ENCODE data around the gene FFAR1.
"Not testable (repeated sequence)": the region's sequence is repeated elsewhere in the genome, so short reads cannot be mapped to it uniquely, and the experiment has no call there.

FFAR1 gene

DNA sequence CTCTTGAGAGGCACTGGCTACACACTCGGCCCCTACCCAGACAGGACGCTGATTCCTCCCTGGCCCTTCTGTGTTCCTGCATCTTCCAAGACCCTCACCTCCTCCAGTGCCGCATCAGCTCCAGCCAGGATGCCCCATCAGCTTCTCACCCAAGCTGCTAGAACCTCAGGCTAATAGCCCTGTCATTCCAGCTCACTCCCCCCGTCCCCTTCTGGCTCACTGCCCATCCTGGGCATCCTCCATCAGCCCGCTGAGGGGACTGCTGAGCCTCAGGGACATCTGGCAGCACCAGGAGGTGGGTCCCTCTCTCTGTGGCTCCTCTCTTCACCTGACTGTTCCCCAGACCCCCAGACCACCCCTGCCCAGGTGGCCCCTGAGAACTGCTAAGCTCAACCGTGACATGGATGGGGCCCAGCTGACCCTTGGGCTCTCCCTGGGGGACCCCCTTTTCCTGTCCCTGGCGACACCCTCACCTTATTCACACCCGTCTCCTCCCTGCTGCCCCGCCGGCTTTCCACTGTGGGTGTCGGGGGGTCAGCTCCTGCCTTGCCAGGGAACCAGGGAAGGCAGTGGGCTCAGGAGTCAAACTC, 15.4 kb downstream of the FFAR1 start:
- DNase-seq, result no peak

DNA sequence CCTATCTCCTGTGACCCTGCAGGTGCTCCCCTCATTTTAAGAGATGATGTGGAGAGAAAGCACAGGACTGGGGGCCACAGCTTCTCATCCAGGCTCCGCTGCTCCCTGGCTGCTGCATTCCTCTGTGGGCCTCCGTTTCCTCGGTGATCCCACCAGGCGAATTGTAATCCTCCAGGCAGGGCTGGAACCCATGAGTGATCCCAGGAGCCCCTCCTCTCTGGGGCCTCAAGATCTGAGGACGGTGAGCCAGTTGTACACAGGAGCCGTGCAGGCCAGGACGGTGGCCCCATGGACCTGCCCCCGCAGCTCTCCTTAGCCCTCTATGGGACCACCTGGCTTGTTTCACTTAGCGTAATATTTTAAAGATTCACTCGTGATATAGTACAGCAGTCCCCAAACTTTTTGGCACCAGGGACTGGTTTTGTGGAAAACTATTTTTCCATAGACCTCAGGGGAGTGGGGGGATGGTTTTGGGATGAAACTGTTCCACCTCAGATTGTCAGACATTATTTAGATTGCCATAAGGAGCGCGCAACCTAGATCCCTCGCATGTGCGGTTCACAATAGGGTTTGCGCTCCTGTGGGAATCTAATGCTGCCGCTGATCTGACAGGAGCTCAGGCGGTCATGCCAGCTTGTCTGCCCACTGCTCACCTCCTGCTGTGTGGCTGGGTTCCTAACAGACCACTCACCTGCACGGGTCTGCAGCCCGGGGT, 16.2 kb downstream of the FFAR1 start:
- DNase-seq, result no peak

DNA sequence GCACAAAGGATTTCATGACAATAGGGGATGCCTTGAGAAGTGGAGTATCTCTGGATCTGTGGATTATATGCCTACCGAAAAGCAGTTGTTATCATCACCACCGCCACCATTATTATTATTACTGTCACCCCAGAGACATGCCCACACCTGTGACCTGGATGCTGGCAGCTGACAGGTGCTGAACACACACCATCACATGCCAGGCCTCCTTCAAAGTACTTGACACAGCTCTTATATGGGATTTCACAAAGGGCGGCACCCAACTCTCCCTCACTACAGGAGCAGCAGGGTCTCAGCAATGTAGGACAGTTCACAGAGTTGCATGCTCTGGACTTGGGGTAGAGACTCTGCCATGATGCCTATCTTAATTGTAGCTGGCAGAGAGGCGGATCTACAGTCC, 17.6 kb downstream of the FFAR1 start:
- no peak for DNase-seq

DNA sequence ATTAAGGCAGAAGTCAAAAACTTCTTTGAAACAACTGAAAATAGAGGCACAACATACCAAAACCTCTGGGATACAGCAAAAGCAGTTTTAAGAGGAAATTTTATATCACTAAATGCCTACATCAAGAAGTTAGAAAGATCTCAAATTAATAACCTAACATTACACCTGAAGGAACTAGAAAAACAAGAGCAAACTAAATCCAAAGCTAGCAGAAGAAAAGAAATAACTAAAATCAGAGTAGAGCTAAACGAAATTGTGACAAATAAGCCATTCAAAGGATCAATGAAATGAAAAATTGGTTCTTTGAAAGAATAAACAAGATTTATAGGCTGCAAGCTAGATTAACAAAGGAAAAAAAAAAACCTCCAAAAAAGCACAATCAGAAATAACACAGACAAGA, 20.7 kb downstream of the FFAR1 start:
- no peak for DNase-seq

DNA sequence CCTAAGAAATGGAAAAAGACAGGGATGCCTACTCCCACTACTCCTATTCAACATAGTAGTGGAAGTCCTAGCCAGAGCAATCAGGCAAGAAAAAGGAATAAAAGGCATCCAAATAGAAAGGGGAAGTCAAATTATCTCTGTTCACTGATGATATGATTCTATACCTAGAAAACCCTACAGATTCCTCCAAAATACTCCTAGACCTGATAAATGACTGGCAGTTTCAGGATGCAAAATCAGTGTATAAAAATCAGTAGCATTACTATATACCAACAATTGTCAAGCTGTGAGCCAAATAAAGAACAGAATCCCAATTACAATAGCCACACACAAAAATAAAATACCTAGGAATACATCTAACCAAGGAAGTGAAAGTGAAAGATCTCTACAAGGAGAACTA, 21.8 kb downstream of the FFAR1 start:
- no peak for DNase-seq

DNA sequence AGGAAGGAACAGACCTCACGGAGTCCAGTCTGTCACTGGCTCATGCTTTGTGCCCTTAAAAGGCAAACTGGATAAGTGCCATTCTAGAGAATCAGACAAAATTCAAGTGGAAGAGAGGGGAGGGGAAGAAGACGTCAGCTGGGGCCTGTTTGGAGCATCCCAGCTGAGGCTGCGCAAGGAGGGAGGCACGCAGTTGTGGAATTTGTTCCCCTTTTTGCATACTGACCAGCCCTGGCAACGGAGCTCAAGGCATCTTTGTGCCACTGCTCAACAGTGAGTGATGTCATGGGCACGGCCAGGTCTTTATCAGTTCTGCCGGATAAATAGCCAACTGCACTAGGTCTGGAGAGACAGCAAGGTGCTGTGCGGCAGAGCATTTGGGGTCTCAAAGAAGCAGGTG, 23.0 kb downstream of the FFAR1 start, which contains the start of gene GPR42:
TSS of gene GPR42 (plus strand) at position 347 of the 400 bp plus-strand sequence. CDS start 292 bp downstream, outside the sequence.
- DNase-seq, result no peak

DNA sequence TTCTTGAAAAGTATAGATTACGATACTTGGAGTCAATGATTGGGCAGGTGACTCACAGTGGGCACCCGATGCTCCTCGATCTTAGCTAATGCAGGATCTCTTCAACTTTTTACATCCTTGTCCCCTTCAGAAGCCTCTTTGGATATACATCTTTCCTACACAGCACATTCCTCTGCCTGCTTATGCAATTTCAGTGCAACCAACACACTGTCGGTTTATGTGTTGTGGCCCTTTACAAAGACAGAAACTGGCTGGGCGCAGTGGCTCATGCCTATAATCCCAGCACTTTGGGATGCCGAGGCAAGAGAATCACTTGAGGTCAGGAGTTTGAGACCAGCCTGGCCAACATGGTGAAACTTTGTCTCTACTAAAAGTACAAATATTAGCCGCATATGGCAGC, 25.8 kb downstream of the FFAR1 start:
- no peak for DNase-seq

DNA sequence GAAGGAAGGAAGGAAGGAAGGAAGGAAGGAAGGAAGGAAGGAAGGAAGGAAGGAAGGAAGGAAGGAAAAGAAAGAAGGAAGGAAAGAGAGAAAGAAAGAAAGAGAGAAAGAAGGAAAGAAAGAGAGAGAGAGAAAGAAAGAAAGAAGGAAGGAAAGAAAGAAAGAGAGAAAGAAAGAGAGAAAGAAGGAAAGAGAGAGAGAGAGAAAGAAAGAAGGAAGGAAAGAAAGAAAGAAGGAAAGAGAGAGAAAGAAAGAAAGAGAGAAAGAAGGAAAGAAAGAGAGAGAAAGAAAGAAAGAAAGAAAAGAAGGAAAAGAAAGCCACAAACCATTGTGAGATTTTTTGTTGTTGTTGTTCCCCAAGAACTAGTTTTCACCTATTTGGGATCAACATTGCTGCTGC, 26.3 kb downstream of the FFAR1 start:
- not testable (repeated sequence) for DNase-seq

DNA sequence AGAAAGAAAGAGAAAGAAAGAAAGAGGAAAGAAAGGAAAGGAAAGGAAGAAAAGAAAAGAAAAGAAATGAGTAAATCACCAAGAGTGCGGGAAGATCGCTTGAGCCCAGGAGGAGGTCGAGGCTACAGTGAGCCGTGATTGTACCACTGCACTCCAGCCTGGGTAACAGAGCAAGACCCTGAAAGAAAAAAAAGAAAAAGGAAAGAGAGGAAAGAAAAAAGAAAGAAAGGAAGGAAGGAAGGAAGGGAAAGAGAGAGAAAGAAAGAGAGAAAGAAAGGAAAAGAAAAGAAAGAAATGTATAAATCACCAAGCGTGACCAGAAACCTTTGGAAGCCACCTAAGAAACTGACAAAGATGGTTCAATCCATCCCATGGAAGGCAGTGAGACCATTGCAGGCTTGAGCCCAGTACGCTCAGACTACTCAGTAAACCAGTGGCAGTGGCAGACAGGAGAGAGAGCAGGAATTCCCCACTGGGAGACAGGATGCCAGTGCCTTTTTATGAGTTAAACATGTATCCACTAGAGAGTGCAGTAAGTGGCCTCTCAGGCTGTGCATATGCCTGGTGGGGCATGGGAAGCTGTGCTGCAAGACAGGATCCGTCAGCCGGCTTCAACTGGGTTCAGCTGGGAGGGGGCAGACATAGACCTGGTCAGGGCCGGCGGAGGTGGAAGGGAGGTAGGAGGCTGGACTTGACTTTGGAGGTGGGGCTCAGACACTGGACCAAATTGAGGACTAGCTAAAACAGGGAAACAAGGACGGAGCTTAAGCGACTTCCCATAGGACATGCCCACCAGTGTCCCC, 28.0 kb downstream of the FFAR1 start:
- DNase-seq, result no peak

DNA sequence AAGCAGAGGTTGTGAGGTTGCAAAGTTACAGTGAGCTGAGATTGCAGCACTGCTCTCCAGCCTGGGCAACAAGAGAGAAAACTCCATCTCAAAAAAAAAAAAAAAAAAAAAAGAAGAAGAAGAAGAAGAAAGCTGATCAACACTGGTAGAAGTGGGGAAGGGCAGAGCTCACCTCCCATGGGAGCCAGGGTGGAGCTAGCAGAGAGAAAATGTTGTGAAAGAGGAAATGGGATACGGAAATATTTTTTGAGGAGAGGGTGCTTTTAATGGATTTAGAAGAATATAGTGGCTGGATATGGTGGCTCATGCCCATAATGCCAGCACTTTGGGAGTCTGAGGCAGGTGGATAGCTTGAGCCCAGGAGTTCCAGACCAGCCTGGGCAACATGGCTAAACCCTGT, 30.0 kb downstream of the FFAR1 start:
- no peak for DNase-seq

DNA sequence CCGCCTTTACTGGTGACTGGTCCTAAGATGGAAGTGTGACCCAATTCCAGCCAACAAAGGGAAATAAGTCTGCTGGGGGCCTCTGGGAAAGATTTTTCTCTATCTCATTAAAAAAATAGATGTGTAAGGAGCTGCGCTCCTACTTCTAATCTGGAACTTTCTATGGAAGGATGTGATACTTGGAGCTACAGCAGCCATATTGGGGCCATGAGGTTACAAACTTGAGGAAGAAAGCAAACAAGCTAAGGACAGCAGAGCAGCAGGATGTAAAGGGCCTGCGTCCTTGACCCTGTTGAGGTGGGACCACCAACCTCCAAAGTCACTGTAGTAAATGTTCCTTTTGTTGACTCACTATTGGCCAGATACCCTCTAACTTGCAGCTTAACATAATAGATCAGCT, 30.7 kb downstream of the FFAR1 start:
- no peak for DNase-seq

DNA sequence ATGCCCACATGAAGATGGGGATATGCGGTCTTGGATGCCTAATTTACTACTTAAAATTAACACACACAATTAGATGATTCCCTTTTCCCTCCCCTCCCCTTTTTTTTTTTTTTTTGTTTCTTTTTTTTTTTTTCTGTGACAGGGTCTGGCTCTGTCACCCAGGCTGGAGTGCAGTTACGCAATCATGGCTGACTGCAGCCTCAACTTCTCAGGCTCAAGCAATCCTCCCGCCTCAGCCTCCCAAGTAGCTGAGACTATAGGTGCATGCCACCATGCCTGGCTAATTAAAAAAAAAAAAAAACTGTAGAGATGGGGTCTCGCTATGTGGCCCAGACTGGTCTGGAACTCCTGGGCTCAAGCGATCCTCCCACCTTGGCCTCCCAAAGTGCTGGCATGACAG, 31.8 kb downstream of the FFAR1 start:
- not testable (repeated sequence) for DNase-seq

DNA sequence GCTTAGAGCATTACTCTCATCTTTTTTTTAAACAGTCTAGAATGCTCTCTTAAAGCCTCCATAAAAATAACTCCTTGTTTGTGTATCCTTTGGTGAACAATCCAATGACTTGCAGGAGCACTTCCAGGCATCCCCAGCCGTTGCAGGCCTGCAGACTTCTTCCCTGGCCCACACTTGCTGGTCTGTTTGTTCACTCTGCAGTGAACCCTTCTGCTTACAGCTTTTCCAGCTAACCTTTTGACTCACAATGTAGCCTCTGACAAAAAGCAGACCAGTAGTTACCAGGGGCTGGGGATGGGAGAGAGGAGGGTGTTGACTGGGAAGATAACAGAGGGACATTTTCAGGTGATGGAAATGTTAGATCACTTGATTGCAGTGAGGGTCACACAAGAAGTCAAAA, 32.3 kb downstream of the FFAR1 start:
- DNase-seq, result no peak

DNA sequence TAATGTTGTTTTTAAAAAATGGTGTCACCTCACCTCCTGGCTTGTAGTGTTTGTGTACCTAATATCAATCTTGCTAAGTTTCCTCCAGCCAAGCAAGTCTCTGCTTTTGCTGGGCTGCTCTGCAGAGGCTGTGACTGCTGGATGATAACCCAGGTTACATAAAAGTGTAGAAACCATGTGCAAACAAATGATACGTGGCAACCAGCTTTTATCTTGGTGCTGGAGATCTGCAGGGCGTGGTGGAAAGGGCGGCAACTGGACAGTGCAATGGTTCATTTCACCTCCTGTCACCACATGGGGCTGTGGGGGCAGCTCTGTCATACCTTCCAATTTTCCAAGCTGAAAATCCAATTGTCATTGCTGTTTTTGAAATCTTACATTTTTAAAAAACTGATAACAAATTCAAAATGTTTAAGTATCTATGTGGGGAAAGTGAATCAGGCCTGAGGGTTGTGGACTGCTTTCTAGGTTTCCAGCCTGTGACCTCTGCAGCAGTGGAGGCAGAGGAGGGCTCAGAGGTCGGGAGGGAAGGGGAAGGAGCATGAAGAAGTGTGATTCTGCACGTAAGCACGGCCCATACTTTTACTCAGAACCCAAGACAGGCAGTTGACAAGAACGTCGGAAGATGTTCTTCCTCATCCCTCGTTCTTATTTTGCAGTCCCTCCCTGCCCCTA, 32.9 kb downstream of the FFAR1 start:
- no peak for DNase-seq

DNA sequence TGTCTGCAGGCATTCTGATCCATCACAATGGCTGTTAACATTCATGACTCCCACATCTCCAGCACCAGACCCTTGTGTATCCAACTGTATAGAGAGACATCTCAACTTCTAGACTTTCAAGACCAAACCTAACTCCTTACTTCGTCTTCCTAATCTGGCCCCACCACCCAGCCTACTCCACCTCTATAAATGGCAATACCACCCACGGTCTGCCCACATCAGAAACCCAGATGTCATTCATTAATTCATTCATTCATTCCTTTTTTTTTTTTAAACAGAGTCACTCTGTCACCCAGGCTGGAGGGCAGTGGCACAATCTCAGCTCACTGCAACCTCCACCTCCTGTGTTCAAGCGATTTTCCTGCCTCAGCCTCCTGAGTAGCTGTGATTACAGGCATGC, 33.6 kb downstream of the FFAR1 start:
- no peak for DNase-seq

DNA sequence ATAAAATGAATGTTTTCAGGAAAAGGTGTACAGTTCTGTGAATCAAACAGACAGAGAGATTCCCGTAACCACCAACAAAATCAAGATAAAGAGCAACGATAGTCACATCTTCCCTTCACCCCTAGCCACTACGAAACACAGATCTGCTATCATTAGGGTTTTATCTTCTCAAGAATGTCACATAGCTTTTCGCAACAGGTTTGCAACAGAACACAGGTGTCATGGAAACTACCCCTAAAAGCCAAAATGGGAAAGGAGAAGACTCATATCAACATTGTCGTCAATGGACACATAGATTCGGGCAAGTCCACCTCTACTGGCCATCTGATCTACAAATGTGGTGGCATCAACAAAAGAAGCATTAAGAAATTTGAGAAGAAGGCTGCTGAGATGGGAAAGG, 34.2 kb downstream of the FFAR1 start:
- DNase-seq, result no peak

DNA sequence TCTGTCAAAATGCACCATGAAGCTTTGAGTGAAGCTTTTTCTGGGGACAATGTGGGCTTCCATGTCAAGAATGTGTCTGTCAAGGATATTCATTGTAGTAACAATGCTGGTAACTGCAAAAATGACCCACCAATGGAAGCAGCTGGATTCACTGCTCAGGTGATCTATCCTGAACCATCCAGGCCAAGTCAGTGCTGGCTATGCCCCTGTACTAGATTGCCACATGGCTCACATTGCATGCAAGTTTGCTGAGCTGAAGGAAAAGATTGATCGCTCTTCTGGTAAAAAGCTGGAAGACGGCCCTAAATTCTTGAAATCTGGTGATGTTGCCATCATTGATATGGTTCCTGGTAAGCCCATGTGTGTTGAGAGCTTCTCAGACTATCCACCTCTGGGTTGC, 35.8 kb downstream of the FFAR1 start:
- DNase-seq, result no peak

DNA sequence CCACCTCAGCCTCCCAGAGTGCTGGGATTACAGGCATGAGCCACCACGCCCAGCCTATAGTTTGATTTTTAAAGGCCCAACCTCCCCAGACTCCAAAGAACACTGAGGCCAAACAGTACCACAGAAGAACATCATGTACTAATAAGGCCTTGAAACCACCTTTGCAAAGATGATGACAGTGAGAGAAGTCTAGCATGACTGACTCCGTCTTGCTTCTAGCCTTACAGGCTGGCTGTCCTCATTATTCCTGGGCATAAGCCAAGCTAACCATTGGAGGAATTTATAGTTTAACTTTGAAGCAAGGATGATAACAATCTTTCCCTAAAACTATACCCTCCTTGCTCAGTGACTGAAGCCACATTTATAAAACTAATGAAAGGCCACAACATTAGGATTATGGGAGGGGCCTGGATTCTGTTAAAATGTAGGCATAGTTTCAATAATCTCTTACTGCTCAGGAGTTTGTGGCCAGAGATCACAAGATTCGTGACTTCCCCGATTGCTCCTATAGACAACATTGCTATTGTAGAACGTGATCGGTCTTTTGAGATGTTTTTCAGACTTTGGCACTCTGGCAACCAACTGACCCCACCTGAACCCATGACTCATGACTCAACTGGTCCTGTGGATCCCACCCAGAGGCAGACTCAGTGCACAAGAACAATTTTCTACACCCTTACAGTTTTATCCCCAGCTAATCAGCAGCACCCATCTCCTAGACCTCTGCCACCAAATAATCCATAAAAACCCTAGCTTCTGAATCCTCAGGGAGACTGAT, 40.8 kb downstream of the FFAR1 start:
- DNase-seq, result no peak

DNA sequence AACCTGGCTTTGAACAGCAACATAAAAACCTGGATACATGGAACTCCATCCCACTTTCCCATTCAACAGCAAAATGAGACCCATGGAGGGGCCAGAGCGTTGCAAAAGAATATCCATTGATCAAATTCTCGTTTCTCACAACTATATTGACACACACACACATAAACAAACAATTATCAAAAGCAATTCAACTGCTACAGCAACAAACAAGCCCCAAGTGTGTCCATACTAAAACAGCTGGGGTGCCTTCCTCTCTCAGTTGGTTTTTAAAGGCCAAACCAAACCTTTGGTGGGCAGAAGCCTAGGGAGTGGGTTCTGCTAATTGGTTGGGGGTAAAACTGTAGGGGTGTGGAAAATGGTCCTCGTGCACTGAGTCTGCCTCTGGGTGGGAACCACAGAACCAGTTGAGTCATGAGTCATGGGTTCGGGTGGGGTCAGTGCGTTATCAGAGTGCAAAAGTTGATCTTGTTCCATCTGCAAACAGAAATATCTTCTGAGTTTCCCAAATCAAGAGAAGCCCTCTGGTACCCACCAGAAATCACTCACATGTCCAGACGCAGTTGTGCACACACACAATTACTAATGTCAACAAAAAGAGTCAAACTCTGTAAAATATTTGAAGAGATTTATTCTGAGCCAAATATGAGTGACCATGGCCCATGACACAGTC, 41.6 kb downstream of the FFAR1 start:
- DNase-seq, result no peak

DNA sequence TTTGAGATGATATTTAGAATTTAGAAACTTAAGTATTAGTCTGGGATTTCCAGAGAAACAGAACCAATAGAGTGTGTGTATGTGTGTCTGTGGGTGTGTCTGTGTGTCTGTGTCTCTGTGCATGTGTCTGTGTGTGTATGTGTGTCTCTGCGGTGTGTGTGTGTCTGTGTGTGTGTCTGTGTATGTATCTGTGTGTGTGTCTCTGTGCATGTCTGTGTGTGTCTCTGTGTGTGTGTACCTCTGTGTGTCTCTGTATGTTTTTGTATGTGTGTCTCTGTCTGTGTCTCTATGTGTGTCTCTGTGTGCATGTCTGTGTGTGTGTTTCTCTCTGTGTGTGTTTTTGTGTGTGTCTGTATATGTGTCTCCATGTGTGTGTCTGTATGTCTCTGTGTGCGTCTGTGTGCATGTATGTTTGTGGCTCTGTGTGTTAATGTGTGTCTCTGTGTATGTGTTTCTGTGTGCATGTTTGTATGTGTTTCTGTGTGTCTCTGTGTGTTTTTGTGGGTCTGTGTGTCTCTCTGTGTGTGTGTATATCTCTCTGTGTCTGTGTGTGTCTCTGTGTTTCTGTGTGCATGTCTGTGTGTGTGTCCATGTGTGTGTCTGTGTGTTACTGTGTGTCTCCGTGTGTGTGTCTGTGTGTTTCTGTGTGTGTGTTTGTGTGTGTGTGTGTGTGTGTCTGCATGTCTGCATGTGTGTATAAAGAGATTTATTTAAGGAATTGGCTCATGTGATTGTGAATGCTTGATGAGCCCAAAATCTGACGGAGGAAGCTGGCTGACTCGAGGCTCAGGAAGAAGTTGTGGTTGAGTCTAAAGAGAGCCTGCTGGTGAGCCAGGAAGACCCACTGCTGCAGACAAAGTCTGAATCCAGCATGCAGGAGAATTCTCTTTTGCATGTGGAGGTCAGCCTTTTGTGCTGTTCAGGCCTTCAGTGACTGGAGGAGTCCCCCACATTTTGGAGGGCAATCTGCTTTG, 45.3 kb downstream of the FFAR1 start:
- DNase-seq, result peak; percentile 56
